Smooth muscle cell (in vitro differentiated cells): ENCODE results near the gene CDC7. TPM values are rescaled to one million over a fixed set of nuclear protein-coding genes. Genes with fewer than 3 reads are reported as not detected.

Source experiments
- DNase-seq: peaks from one replicate; lab custom pipeline; 2025; ENCODE audit not compliant: unreplicated experiment; lab: John Stamatoyannopoulos, UW
- H2AFZ ChIP-seq: fragments of 200-600 bp; sonication (generic); 2 replicates; pipeline ENCODE4 v1.6.0; 2016; ENCODE audit warnings: antibody characterized with exemption, low read depth, mild to moderate bottlenecking
- H3F3A ChIP-seq: fragments of 200-600 bp; sonication (generic); 2 replicates; pipeline ENCODE4 v1.6.0; 2017; ENCODE audit warnings: antibody characterized with exemption, low read depth
- H3K27ac ChIP-seq: fragments of 200-600 bp; sonication (generic); 2 replicates; pipeline ENCODE4 v1.5.1; 2016; ENCODE audit warnings: low read depth, mild to moderate bottlenecking
- H3K27me3 ChIP-seq: fragments of 200-600 bp; sonication (generic); 2 replicates; pipeline ENCODE4 v1.6.1; 2016; ENCODE audit warnings: low read depth, mild to moderate bottlenecking
- H3K36me3 ChIP-seq: fragments of 200-600 bp; sonication (generic); 2 replicates; pipeline ENCODE4 v1.5.1; 2016; ENCODE audit warnings: low read depth
- H3K4me1 ChIP-seq: fragments of 200-600 bp; sonication (generic); 2 replicates; pipeline ENCODE4 v1.5.1; 2016; ENCODE audit warnings: low read depth
- H3K4me2 ChIP-seq: fragments of 200-600 bp; sonication (generic); 2 replicates; pipeline ENCODE4 v1.6.0; 2016; ENCODE audit warnings: mild to moderate bottlenecking
- H3K4me3 ChIP-seq: fragments of 200-600 bp; sonication (generic); 2 replicates; pipeline ENCODE4 v1.5.1; 2016; ENCODE audit warnings: mild to moderate bottlenecking
- H3K79me2 ChIP-seq: fragments of 200-600 bp; sonication (generic); 2 replicates; pipeline ENCODE4 v1.6.0; 2016; ENCODE audit warnings: low read depth, mild to moderate bottlenecking
- H3K9ac ChIP-seq: fragments of 200-600 bp; sonication (generic); 2 replicates; pipeline ENCODE4 v1.6.0; 2016; ENCODE audit warnings: low read depth
- H3K9me3 ChIP-seq: fragments of 200-600 bp; sonication (generic); replicated peaks from 2 replicates; pipeline ENCODE4 v1.5.1; 2016; ENCODE audit warnings: low read depth
- H4K20me1 ChIP-seq: fragments of 200-600 bp; sonication (generic); 2 replicates; pipeline ENCODE4 v1.6.0; 2016; ENCODE audit warnings: low read depth
- WGBS: methylation state at CpG from one replicate; pipeline ENCODE4 v1.1.7; 2016; ENCODE audit warnings: low lambda C conversion rate; 5-methylcytosine and 5-hydroxymethylcytosine counted together
- polyA plus RNA-seq: library from polyadenylated mRNA; unstranded; fragments of >200 nt; fragmentation: Nextera tagmentation; extraction: Ambion mirVana; gene quantifications from 2 replicates; pipeline ENCODE4 v1.2.1, GENCODE V29; 2016
- total RNA-seq: library from RNA; depleted of rRNA; stranded (reverse); fragments of >200 nt; gene quantifications from 2 replicates; pipeline ENCODE4 v1.2.3, GENCODE V29; 2014
- TF ChIP-seq, protein P1 (sequence below): fragments of 200-600 bp; sonication (generic); IDR thresholded peaks from 2 replicates; pipeline ENCODE4 v1.5.1; 2017; ENCODE audit warnings: borderline replicate concordance, mild to moderate bottlenecking, antibody characterized with exemption; ENCODE audit not compliant: insufficient read depth, poor library complexity, severe bottlenecking

Gene CDC7
- total and polyA plus RNA-seq, 2 experiments from 2014 or later: 10.1 to 11.2 TPM

DNA sequence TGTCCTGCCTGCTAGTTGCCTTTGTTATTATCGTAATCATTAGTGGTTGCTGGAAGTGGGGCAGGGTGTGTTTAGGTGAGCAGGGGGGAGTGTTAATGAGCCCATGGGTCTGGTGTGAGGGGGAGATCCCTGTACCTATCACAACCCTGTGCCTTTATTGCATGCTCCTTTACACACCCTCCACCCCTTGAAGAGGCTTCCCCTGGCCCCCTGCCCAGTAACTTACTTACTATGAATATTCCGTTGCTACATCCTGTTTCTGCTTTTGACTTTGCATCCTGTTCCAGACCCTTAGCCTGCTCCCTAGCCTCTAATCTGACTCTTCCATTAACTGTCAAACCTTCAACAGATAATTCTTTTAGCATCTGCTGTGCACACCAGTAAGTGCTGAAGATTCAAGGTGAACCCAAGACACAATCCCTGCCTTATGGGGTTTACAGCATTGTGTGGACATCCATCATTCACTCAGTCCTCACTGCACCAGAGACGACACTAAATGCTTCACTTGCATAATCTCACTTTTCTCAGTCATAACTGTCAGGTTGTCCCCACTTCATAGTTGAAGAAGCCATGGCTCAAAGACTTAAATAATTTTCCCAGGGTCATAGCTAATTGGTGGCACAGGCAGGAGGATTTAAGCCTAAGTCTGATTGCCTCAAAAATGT, 47.9 kb downstream of the CDC7 start:
- no peak overlapping the region for H3K4me2 ChIP-seq
- H3K4me3 ChIP-seq: no peak overlapping the region
- no peak overlapping the region for H2AFZ ChIP-seq
- H3F3A ChIP-seq: peaks cover 4% of the 10 kb centered on the region
- no peak for DNase-seq
- peaks cover 6% of the 10 kb centered on the region for H3K27me3 ChIP-seq
- WGBS: 58% methylated on average over 3 of the region's 3 CpGs
- H3K36me3 ChIP-seq: no peaks in the 10 kb centered on the region
- H3K9ac ChIP-seq: no peak overlapping the region
- no peaks in the 10 kb centered on the region for H3K4me1 ChIP-seq
- H3K27ac ChIP-seq: no peak overlapping the region
- no peaks in the 10 kb centered on the region for H4K20me1 ChIP-seq
- H3K9me3 ChIP-seq: no peaks in the 10 kb centered on the region
- H3K79me2 ChIP-seq: no peaks in the 10 kb centered on the region
- TF ChIP-seq, protein P1, sequence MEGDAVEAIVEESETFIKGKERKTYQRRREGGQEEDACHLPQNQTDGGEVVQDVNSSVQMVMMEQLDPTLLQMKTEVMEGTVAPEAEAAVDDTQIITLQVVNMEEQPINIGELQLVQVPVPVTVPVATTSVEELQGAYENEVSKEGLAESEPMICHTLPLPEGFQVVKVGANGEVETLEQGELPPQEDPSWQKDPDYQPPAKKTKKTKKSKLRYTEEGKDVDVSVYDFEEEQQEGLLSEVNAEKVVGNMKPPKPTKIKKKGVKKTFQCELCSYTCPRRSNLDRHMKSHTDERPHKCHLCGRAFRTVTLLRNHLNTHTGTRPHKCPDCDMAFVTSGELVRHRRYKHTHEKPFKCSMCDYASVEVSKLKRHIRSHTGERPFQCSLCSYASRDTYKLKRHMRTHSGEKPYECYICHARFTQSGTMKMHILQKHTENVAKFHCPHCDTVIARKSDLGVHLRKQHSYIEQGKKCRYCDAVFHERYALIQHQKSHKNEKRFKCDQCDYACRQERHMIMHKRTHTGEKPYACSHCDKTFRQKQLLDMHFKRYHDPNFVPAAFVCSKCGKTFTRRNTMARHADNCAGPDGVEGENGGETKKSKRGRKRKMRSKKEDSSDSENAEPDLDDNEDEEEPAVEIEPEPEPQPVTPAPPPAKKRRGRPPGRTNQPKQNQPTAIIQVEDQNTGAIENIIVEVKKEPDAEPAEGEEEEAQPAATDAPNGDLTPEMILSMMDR: no peak

- Histone ChIP-seq H3K79me2 (no peaks in the 10 kb centered on the region), H3K9ac (no peak overlapping the region), H3K27me3 (peaks cover 6% of the 10 kb centered on the region), H2AFZ (no peak overlapping the region), H3K4me3 (no peak overlapping the region), H3K4me2 (no peak overlapping the region), H4K20me1 (no peaks in the 10 kb centered on the region), H3K4me1 (no peaks in the 10 kb centered on the region), H3K9me3 (no peaks in the 10 kb centered on the region), H3K27ac (no peak overlapping the region), H3F3A (peaks cover 11% of the 10 kb centered on the region), H3K36me3 (no peaks in the 10 kb centered on the region)
- WGBS: 28% methylated on average over 2 of the region's 2 CpGs
- no peak for DNase-seq
- TF ChIP-seq, protein P1: no peak
Measured at GRCh38 chr1:91549041-91549735, 48.5 kb downstream of the CDC7 start.

DNA sequence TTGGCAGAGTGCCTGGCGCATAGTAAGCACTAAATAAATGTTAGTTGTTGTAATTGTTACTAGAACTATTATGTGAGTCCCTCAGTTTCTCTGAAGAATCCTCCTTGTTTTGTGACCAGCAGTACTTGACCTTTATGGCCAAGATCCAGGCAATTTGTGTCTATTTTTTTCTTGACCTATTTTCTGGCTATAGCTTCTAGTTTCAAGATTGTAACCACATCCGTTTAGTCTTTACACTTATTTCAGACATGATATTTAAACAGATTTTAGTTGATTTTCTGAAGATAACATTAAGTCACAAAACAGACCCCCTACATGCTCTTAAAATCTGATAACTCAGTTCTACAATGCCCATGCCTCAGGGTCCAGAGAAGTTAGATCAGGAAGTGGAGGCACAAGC, 50.3 kb downstream of the CDC7 start:
- no peaks in the 10 kb centered on the region for H3K9me3 ChIP-seq
- H3K4me1 ChIP-seq: peaks cover 8% of the 10 kb centered on the region
- no peaks in the 10 kb centered on the region for H3K79me2 ChIP-seq
- no peaks in the 10 kb centered on the region for H4K20me1 ChIP-seq
- H3K27me3 ChIP-seq: no peaks in the 10 kb centered on the region
- H3K36me3 ChIP-seq: no peaks in the 10 kb centered on the region
- no peak overlapping the region for H3K4me3 ChIP-seq
- DNase-seq: no peak
- peaks cover 27% of the 10 kb centered on the region for H3F3A ChIP-seq
- no peak overlapping the region for H2AFZ ChIP-seq
- H3K9ac ChIP-seq: no peak overlapping the region
- no peak overlapping the region for H3K4me2 ChIP-seq
- WGBS: 85% methylated on average over 2 of the region's 2 CpGs
- no peak overlapping the region for H3K27ac ChIP-seq
- TF ChIP-seq, protein P1: no peak
